ENCODE measurements around the gene CCL4.

DNA sequence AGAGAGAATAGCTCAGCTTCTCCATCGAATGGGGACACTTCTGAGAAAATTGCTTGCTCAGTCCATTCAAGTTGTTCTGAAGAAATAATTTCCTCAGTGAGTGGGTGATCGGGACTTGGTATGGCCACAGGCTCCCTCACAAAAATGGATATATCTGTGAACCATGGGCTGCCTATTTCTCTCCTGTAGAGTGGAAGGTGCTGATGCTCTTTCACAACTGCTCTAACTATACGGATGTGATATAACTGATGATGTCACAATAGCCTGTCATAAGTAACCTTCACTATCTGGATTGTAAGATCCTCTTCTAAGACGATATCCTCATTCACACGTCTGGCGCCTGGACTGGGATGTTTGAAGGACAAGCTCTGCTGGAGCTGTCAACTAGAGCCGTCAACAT is 44.2 kb upstream of the CCL4 start:
- TF ChIP-seq CTCF (optimal IDR thresholded peaks at IDR 0.05 in 1 of 3, IDR thresholded peaks at IDR 0.05 in 1 of 3, conservative IDR thresholded peaks at IDR 0.05 in 1 of 3; ENCODE audit: extremely low read depth in 1 of 3, insufficient read depth in 2 of 3, low read length in 3 of 3) (no peak), EZH2 (IDR thresholded peaks at IDR 0.05; ENCODE audit: low read length) (no peak)
